GM21529 (cell line): ENCODE results near the gene EFHD2.
"Not testable (repeated sequence)": the region's sequence is repeated elsewhere in the genome, so short reads cannot be mapped to it uniquely, and the experiment has no call there.

Experiments
- ATAC-seq: cut with Tn5 transposase; IDR thresholded peaks from one replicate; pipeline ENCODE4 v1.9.1; 2021; ENCODE audit not compliant: unreplicated experiment

The EFHD2 gene

GRCh38 chr1:15410884-15411245 is 1.2 kb downstream of the EFHD2 start:
- ATAC-seq, result no peak

GRCh38 chr1:15411593-15412137 is 2.0 kb downstream of the EFHD2 start:
- ATAC-seq, result peak; percentile 49

GRCh38 chr1:15412175-15412800 is 2.6 kb downstream of the EFHD2 start:
- ATAC-seq, result no peak

- ATAC-seq, result no peak
Measured at GRCh38 chr1:15412843-15413242, 3.2 kb downstream of the EFHD2 start.

- no peak for ATAC-seq
Measured at GRCh38 chr1:15413563-15414444, 4.1 kb downstream of the EFHD2 start.

GRCh38 chr1:15414445-15414983 is 4.8 kb downstream of the EFHD2 start:
- no peak for ATAC-seq

- peak; percentile 52 for ATAC-seq
Measured at GRCh38 chr1:15417059-15417934, 7.6 kb downstream of the EFHD2 start.

GRCh38 chr1:15418806-15419515 is 9.3 kb downstream of the EFHD2 start:
- no peak for ATAC-seq

- ATAC-seq, result no peak
Measured at GRCh38 chr1:15420853-15421465, 11.3 kb downstream of the EFHD2 start.

GRCh38 chr1:15422871-15423270 is 13.2 kb downstream of the EFHD2 start:
- ATAC-seq, result no peak

GRCh38 chr1:15423355-15424077 is 13.8 kb downstream of the EFHD2 start:
- ATAC-seq, result no peak

- ATAC-seq, result no peak
Measured at GRCh38 chr1:15424146-15424667, 14.5 kb downstream of the EFHD2 start.

GRCh38 chr1:15424981-15425380 is 15.3 kb downstream of the EFHD2 start:
- ATAC-seq, result no peak

- ATAC-seq, result no peak
Measured at GRCh38 chr1:15425521-15425920, 15.8 kb downstream of the EFHD2 start.

GRCh38 chr1:15425958-15426357 is 16.3 kb downstream of the EFHD2 start:
- no peak for ATAC-seq

- no peak for ATAC-seq
Measured at GRCh38 chr1:15426492-15427279, 17.0 kb downstream of the EFHD2 start.

GRCh38 chr1:15427280-15427666 is 17.6 kb downstream of the EFHD2 start:
- no peak for ATAC-seq

GRCh38 chr1:15428252-15428651 is 18.6 kb downstream of the EFHD2 start:
- ATAC-seq, result not testable (repeated sequence)
